ENCODE results near the gene FRMD4A. TPM values are rescaled to one million over a fixed set of nuclear protein-coding genes. Genes with fewer than 3 reads are reported as not detected.

Gene FRMD4A
- total RNA-seq, 1 donor from 2014 or later, result 28.2 TPM

DNA sequence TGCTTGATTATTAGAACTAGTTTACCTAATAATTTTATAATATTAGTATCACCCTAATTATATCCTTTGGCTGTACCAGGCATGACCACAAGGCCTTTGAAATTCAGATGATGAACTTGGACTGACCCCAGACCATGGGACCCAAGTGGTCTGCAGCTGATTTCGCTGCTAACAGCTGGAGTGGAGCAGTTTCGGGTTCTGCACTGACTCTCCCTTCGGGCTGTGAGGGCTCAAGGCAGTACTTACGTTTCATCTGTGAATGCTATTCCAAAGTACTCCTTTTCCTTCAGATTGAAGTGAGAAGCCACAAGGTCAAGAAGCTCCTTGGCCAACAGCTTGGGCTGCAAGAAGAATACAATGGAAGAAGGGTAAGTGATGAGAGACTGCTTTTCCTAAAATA is 520.2 kb downstream of the FRMD4A start:
- TF ChIP-seq, protein P1, sequence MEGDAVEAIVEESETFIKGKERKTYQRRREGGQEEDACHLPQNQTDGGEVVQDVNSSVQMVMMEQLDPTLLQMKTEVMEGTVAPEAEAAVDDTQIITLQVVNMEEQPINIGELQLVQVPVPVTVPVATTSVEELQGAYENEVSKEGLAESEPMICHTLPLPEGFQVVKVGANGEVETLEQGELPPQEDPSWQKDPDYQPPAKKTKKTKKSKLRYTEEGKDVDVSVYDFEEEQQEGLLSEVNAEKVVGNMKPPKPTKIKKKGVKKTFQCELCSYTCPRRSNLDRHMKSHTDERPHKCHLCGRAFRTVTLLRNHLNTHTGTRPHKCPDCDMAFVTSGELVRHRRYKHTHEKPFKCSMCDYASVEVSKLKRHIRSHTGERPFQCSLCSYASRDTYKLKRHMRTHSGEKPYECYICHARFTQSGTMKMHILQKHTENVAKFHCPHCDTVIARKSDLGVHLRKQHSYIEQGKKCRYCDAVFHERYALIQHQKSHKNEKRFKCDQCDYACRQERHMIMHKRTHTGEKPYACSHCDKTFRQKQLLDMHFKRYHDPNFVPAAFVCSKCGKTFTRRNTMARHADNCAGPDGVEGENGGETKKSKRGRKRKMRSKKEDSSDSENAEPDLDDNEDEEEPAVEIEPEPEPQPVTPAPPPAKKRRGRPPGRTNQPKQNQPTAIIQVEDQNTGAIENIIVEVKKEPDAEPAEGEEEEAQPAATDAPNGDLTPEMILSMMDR (IDR thresholded peaks at IDR 0.05; ENCODE audit: insufficient read depth, low read length, poor library complexity, severe bottlenecking), result no peak
- Histone ChIP-seq H3K36me3 (ENCODE audit: control insufficient read depth, insufficient read depth, low read length) (no peaks in the 10 kb centered on the region), H3K27me3 (ENCODE audit: control insufficient read depth, insufficient read depth, low read length) (no peaks in the 10 kb centered on the region), H3K4me3 (ENCODE audit: low read depth, low read length) (no peak overlapping the region)
- no peak for DNase-seq (ENCODE audit: low read depth)

- H3K36me3 ChIP-seq (ENCODE audit: control insufficient read depth, insufficient read depth, low read length), result no peaks in the 10 kb centered on the region
- H3K27me3 ChIP-seq (ENCODE audit: control insufficient read depth, insufficient read depth, low read length), result no peaks in the 10 kb centered on the region
- TF ChIP-seq, protein P1 (IDR thresholded peaks at IDR 0.05; ENCODE audit: insufficient read depth, low read length, poor library complexity, severe bottlenecking), result no peak
- H3K4me3 ChIP-seq (ENCODE audit: low read depth, low read length), result no peak overlapping the region
- DNase-seq (ENCODE audit: low read depth), result no peak
Observed at GRCh38 chr10:13809427-13809826, 521.3 kb downstream of the FRMD4A start.

GRCh38 chr10:13808556-13809391 is 522.0 kb downstream of the FRMD4A start:
- no peaks in the 10 kb centered on the region for H3K27me3 ChIP-seq (ENCODE audit: control insufficient read depth, insufficient read depth, low read length)
- H3K36me3 ChIP-seq (ENCODE audit: control insufficient read depth, insufficient read depth, low read length), result no peaks in the 10 kb centered on the region
- TF ChIP-seq, protein P1 (IDR thresholded peaks at IDR 0.05; ENCODE audit: insufficient read depth, low read length, poor library complexity, severe bottlenecking), result no peak
- no peak overlapping the region for H3K4me3 ChIP-seq (ENCODE audit: low read depth, low read length)
- DNase-seq (ENCODE audit: low read depth), result no peak

DNA sequence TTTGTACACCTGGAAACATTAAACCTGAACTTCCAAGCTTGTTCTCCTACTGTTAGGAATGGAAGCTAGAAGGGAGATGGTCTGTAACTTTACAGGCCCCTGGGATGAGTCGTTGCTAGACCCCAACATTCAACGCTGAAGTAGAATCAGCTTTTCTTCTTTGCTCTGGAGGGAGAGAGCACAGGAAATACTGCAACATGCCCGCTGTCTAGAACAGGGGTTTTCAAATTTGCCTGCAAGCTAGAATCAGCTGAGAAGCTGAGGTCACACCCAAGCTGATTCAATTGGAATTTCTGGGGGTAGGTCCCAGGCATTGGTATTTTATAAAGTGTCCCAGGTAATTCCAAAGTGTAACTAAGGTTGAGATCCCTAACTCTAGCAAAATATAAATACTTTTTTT is 524.3 kb downstream of the FRMD4A start:
- no peaks in the 10 kb centered on the region for H3K36me3 ChIP-seq (ENCODE audit: control insufficient read depth, insufficient read depth, low read length)
- TF ChIP-seq, protein P1 (IDR thresholded peaks at IDR 0.05; ENCODE audit: insufficient read depth, low read length, poor library complexity, severe bottlenecking), result no peak

DNA sequence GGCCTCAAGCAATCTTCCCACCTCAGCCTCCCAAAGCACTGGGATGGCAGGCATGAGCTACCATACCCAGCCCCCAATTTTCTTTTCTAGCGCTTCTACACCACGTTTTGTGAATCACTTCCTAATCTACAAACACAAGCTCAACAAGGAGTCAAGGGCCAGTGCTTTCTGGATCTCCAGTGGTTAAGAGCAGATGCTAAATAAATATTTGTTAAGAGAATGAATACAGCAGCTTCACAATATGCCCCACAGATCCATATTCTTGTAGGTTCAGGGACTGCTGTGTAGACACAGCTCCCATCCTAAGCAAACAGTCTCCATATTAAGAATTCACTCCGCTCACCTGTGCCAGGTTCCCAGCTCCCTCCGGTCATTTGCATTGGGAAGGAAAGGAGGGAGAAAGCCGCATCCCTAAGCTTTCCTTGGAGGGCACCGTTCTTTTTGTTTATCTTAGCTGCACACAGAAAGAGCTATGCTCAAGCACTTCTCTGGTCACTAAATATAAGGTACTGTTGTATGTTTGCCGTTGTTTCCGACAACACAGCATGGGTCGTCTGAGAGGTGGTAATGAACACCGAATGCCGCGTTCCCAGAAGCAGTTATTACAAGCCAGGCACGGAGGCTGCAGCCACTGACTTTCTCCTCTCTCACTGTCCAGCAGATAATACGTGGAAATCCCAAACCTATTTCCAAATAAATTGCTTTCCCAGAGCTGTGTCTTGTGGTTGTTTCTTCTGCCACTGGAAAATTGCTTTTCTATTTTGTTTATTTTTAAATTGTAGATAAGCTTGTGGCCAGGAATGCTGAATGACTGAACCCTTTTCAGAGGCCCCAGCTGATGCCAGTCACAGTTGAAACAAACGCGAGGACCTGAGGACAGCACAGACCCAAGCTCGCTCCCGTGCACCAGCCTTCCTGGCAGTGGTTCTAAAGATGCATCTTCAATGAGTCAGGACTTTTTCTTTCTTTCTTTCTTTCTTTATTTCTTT is 526.9 kb downstream of the FRMD4A start:
- DNase-seq (ENCODE audit: low read depth), result no peak
- no peak overlapping the region for H3K4me3 ChIP-seq (ENCODE audit: low read depth, low read length)
- H3K27me3 ChIP-seq (ENCODE audit: control insufficient read depth, insufficient read depth, low read length), result no peaks in the 10 kb centered on the region
- no peaks in the 10 kb centered on the region for H3K36me3 ChIP-seq (ENCODE audit: control insufficient read depth, insufficient read depth, low read length)
- TF ChIP-seq, protein P1 (IDR thresholded peaks at IDR 0.05; ENCODE audit: insufficient read depth, low read length, poor library complexity, severe bottlenecking), result no peak

More for the DNA sequence above, 524.3 kb downstream of the FRMD4A start:
- H3K27me3 ChIP-seq (ENCODE audit: control insufficient read depth, insufficient read depth, low read length), result no peaks in the 10 kb centered on the region
- no peak overlapping the region for H3K4me3 ChIP-seq (ENCODE audit: low read depth, low read length)
- DNase-seq (ENCODE audit: low read depth), result no peak
